NCI-H2196 (cell line): ENCODE data around the gene EML6.

Source experiments
- DNase-seq: peaks from one replicate; lab custom pipeline; 2025; ENCODE audit not compliant: unreplicated experiment; lab: John Stamatoyannopoulos, UW

Gene EML6

GRCh38 chr2:54706622-54707021 lies 16.8 kb upstream of the EML6 start:
- DNase-seq, result no peak

GRCh38 chr2:54708584-54709335 lies 14.7 kb upstream of the EML6 start:
- no peak for DNase-seq

DNA sequence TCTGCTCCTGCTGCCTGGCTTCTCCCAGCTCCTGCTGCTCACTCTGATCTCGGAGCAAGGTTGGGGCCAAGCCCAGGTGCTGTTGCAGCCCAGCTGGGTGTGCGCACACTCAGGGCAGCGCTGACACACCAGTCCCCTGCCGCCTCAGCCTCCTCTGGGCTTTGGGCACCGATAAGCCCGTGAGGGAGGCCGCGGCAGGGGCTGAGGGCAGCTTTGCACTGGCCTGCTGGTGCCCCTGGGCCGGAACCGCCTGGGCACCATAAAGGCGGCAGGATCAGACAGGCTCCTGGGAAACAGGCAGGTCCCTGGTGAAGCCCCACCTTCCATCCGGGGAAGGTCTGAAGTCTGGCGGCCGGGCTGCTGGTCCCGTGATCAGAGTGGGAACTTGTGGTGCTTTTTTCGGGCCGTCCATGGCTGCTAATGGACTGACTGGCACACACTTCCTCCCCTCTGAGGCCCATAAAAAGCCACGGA lies 14.1 kb upstream of the EML6 start:
- DNase-seq, result no peak

GRCh38 chr2:54710216-54710615 lies 13.2 kb upstream of the EML6 start:
- no peak for DNase-seq

GRCh38 chr2:54712516-54712915 lies 10.9 kb upstream of the EML6 start:
- DNase-seq, result no peak

GRCh38 chr2:54714996-54715395 lies 8.5 kb upstream of the EML6 start:
- DNase-seq, result no peak

GRCh38 chr2:54716375-54716774 lies 7.1 kb upstream of the EML6 start:
- no peak for DNase-seq

GRCh38 chr2:54720563-54720962 lies 2.9 kb upstream of the EML6 start:
- no peak for DNase-seq

- DNase-seq, result no peak
These were observed 821 bp upstream of the EML6 start for GRCh38 chr2:54722641-54723040.

- DNase-seq, result no peak
These were observed 616 bp downstream of the EML6 start for GRCh38 chr2:54723996-54724559.

DNA sequence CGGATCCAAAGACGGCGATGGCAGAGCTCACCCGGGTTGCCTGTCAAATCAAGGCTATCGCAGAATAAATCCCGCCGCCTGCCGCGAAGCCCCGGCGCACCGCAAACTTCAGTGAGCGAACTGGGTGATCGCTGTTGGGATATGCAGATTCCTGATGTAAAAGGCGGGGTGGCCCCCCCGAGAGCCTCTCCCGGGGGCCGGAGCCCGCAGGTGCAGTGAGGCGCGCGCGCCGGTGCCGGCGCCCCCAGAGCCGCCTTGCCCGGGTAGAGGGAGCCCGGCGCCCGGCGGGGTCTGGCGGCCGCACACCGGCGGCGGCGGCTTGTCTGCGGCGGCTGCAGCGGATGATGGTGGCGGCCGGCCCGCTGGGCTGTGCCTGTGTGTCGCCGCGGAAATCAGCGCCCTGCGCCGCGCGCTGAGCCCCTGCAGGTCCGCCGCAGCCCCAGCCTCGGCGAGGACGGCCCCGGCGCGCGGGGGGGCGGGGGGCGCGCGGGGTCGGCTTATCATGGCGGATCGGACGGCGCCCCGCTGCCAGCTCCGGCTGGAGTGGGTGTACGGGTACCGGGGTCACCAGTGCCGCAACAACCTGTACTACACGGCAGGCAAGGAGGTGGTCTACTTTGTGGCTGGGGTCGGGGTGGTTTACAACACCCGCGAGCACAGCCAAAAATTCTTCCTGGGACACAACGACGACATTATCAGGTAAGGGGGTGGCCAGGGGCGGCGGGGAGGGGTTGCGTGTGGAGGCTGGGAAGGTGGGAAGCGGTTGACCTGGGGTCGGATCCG lies 1.3 kb downstream of the EML6 start:
- DNase-seq, result no peak

- DNase-seq, result no peak
These were observed 2.1 kb downstream of the EML6 start for GRCh38 chr2:54725343-54726099.

- DNase-seq, result no peak
These were observed 3.0 kb downstream of the EML6 start for GRCh38 chr2:54726431-54726830.

DNA sequence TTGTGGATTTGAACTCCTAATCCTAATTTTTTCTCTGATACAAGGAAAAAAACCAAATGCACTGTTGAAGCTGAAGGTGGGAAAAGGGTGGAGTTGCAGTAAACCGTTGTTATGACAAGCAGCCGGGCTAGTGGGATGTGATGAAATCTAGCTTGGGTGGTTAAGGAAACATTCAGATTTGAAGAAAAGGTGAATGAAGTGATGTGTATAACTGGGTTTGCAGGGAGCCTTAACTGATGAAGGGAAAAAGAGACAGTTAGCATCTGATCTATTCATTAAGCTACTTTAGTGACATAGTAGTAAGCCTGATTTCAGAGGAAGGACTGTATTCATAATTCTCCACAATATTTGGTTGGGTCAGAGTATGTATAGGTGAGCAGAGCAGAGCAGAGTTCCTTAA lies 3.5 kb downstream of the EML6 start:
- DNase-seq, result no peak

DNA sequence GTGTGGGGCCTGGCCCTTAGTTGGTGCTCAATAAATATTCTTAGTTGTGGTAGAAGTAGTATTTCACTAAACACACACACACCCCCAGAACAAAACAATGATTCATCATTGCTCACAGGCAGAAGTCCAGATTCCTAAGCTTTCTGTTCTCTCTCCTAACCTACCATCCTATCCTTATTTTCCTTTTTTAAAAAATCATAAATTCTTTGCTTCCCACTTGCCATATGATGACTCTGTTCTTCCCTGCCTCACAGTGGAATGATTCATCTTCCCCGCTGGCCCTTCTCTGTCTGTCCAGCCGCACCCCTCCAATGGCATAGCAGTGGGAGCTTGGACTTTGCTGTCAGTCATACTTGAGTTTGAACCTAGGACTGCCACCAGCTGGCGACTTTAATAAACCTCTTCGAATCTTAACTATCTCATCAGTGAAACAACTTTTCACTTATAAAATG lies 5.2 kb downstream of the EML6 start:
- no peak for DNase-seq

DNA sequence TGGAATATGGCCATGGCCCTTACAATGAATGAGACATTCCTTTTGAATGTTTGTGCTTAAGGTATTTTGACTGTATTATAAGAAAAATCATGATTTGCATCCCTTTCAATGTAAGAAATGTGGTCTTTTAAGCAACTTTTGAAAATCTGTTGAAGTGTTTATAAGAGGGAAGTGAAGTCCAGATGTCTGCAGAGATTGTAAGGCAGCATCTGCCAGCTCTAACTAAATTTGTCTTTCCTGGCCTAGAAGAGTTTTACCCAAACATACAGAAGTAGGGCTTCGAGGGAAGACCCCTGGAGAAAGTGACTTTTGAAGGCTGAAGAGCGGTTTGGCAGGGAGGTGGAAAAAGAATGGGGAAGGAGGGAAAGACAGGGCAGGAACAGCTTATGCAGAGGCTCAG lies 12.2 kb downstream of the EML6 start:
- DNase-seq, result no peak

DNA sequence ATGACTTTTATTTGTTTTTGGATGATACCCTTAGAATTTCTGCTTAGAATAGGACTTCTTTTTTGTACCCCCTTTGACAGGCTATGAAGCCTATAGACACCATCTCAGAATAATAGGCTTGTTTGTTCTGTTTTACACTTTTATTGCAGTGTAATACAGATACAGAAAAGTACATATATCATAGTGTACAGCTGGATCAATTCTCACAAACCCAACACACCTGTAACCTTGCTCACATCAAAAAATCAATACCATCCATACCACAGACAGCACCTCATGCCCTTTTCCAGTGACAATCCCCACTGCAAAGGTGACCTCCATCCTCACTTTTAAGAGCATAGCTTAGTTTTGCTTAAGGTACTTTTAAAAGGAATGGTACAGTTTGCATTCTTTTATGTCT lies 14.8 kb downstream of the EML6 start:
- no peak for DNase-seq

- no peak for DNase-seq
These were observed 16.9 kb downstream of the EML6 start for GRCh38 chr2:54740333-54740732.

- no peak for DNase-seq
These were observed 17.8 kb downstream of the EML6 start for GRCh38 chr2:54741250-54741649.

GRCh38 chr2:54750040-54750439 lies 26.6 kb downstream of the EML6 start:
- no peak for DNase-seq

DNA sequence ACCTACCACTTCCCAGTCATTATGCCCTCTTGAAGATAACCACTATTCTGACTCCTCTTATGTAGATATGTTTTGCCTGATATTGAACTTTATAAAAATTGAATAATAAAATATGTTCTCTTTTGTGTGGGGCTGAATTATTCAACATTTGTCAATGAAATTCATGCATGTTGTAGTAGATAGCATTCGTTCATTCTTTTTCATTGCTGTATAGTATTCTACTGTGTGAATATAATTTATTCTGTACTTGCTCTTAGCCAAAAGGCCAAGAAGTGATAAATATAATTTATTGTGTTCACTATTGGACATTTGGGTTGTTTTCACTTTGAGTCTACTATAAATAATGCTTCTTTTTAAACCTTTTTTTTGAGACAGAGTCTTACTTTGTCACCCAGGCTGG lies 29.0 kb downstream of the EML6 start:
- no peak for DNase-seq
